Skin of body (tissue), 2 donors: ENCODE results near the gene DOHH. TPM values are rescaled to one million over a fixed set of nuclear protein-coding genes. Genes with fewer than 3 reads are reported as not detected.

Source experiments
- DNase-seq: peaks from one replicate; lab custom pipeline; 2025; lab: John Stamatoyannopoulos, UW
- total RNA-seq: library from RNA; depleted of rRNA; stranded (reverse); fragments of >200 nt; gene quantifications from one replicate; pipeline ENCODE4 v1.2.3, GENCODE V29; 2014

The DOHH gene
- total RNA-seq, 1 donor from 2014 or later = 6.7 TPM

DNA sequence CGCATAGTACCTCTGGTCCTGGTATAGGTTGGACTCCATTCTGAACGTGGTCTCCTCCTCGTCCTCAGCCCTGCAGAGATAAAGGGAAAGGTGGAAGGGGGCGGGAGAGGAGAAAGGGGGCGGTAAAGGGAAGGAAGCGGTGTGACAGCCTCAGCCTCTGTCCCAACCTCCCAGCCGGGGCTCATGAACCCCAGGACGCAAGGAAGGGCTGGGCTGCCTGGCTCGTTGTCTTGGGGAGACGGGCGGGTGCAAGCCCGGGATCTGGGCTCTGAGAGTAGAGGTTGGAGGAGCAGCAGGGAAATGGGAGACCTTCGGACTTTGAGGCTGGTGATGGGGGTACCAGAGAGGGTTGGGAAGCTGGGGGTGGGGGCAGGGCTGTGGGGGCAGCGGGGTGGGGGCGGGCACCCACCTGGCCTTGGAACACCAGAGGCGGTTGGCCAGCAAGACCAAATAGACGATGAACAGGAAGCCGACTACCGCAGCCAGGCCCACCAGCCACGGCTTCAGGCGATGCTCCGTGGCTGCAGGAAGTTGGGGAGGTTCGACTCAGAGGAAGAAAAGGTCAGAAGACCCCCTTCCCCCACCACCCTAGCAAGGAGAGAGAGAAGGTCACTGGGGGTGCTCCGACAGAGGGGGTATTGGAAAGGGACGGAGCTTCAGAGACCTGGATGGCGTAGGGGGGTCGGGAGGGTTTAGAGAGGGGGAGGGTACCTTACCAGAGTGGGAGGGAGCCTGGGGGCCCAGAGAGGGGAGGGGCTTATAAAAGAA is 21.9 kb downstream of the DOHH start:
- DNase-seq = no peak

- no peak for DNase-seq
Observed at GRCh38 chr19:3477951-3478350, 22.5 kb downstream of the DOHH start.

- no peak for DNase-seq
Observed at GRCh38 chr19:3477506-3477905, 23.0 kb downstream of the DOHH start.

GRCh38 chr19:3476830-3477229 is 23.6 kb downstream of the DOHH start:
- DNase-seq = no peak

DNA sequence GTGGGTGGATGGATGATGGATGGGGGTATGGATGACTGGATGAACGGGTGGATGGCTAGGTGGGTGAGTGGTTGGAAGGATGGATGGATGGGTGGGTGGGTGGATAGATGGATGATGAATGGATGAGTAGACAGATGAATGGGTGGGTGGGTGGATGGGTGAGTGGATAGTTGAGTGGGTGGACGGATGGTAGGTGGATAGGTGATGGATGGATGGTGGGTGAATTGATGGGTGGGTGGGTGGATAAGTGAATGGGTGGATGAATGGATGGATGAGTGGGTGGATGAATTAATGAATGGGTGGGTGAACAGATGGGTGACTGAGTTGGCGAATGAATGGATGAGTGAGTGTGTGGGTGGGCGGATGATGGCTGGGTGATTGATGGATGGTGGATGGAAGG is 25.0 kb downstream of the DOHH start:
- no peak for DNase-seq

- DNase-seq = no peak
Observed at GRCh38 chr19:3474614-3475013, 25.9 kb downstream of the DOHH start.

DNA sequence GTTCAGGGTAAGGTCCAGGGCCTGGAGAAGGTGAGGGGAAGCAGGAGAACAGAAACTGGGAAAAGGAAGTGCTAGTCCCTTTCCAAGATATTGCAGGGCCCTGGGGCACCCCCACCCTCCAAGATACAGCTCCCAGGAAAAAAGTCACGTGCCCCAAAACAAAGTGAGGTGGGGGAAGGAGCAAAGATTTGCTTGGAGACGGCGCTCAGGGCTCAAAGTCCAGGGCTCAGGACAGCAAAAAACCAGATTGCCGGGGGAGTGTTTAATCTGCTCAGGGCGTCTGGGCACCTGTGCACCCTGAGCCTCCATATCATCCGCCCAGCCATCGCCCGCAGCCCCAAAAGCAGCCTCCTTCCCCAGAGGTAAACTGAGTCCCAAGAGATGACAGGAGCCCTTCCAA is 26.5 kb downstream of the DOHH start:
- no peak for DNase-seq

DNA sequence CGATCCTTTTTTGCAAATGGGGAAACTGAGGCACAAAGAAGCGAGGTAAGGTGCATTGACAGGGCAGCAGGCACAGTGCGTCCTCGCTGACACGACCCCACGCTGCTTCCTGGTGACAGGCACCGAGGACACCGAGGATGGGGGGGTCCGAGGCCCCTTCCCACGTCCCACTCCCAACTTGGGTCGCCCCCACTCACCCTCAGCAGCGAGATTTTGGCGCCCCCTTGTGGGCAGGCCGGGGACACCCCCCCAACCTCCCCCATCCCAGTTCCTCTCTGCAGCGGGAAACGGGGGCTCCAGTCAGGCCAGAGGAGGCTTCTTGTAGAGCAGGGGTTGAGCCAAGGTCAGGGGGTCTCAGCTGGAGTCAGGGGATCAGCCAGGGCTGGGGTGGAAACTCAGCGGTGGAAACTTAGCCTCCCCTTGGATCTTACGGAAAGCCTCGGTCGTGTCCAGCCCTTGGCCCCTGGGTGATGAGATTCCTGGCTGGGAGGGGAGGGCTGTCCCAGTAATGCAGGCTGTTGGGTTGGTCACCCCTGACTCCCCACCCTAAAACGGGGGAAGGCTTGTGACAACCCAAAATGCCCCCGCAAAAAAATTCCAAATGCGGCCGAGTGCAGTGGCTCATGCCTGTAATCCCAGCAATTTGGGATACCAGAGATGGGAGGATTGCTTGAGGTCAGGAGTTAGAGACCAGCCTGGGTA is 28.4 kb downstream of the DOHH start:
- no peak for DNase-seq

- DNase-seq = no peak
Observed at GRCh38 chr19:3470500-3471128, 29.9 kb downstream of the DOHH start.

GRCh38 chr19:3469638-3470499 is 30.6 kb downstream of the DOHH start:
- DNase-seq = no peak

- DNase-seq = no peak
Observed at GRCh38 chr19:3468211-3468610, 32.3 kb downstream of the DOHH start.

- no peak for DNase-seq
Observed at GRCh38 chr19:3467437-3468198, 32.9 kb downstream of the DOHH start.

GRCh38 chr19:3466635-3467034 is 33.8 kb downstream of the DOHH start:
- DNase-seq = no peak

DNA sequence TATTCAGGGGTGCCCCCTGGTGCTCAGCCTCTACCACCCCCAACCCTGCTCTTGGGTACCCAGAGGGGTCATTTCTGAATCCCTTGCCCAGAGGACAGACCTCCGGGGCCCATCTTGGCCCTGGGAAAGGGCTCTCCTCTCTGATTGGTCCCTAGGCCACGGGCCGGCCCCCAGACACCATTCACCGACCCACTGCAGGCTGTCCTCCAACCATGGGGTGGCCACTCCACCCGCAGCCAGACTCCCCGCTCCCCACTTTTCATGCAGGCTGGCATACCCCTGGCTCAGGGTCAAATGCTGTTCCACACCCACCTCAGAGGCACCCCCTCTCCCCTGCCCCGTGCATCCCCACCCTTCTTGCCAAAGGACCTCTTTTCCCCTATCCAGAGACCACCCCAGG is 34.9 kb downstream of the DOHH start:
- no peak for DNase-seq

GRCh38 chr19:3464587-3465235 is 35.8 kb downstream of the DOHH start:
- DNase-seq = no peak

GRCh38 chr19:3463714-3464586 is 36.5 kb downstream of the DOHH start:
- DNase-seq = no peak

DNA sequence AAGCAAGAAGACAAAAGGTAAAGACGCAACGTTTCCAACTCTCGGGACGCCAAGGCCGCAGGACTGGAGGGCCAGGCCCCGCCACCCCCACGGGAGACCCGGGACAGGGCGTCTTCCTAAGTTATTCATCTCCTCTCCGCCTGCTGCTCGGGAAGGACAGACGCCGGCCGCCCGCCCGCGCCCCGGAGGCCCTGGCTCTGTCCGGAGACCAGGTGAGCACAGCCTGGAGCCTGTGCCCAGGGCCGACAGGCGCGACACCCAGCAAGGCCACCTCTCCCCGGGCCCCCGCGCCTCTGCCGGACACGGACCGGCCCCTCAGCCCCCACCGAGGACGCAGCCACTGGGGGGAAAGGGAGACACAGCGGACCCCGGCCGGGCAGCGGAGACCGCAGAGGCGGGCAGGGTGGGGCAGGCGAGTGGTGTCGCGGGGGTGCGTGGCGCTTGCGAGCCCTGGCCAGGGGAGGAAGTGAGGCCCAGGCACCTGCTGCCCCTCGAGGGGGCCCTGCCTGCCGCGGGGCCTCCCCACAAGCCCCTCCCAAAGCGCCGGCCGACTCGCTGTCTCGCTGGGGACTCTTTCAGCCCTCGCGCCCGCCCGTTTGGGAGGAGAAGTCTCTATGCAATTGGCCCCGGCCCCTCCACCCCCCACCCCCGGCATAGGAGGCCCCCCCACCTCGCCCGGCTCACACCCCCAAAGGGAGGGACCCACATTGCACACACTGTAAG is 37.3 kb downstream of the DOHH start:
- no peak for DNase-seq

GRCh38 chr19:3459965-3460582 is 40.4 kb downstream of the DOHH start:
- no peak for DNase-seq
